Transverse colon (tissue), 4 donors: ENCODE results near the gene OR2AJ1. TPM values are rescaled to one million over a fixed set of nuclear protein-coding genes. Genes with fewer than 3 reads are reported as not detected.

ENCODE experiments used
- DNase-seq: peaks from one replicate; pipeline ENCODE4 v3.0.0-alpha.2; 2019
- H3K27ac ChIP-seq, 4 donors: fragments of 200-600 bp; sonication (generic); 2 replicates each; pipeline ENCODE4 v1.5.1; 2016 to 2018; ENCODE audit warnings: inconsistent platforms in 4 of 4
- H3K27me3 ChIP-seq: fragments of 200-600 bp; sonication (generic); 2 replicates; pipeline ENCODE4 v1.5.1; 2017; ENCODE audit warnings: inconsistent platforms
- H3K36me3 ChIP-seq, 4 donors: fragments of 200-600 bp; sonication (generic); 2 replicates each; pipeline ENCODE4 v1.5.1; 2017 to 2019; ENCODE audit warnings: inconsistent platforms in 4 of 4
- H3K4me1 ChIP-seq, 4 donors: fragments of 200-600 bp; sonication (generic); 2 replicates each; pipeline ENCODE4 v1.5.1; 2017 to 2020; ENCODE audit warnings: inconsistent platforms in 4 of 4
- H3K4me3 ChIP-seq, 4 donors: fragments of 200-600 bp; sonication (generic); 1 replicate in 1 of 4; 2 replicates in 3 of 4; pipeline versions ENCODE4 v1.5.1 to v1.6.1; 2017 to 2019; ENCODE audit warnings: inconsistent platforms in 4 of 4
- H3K9me3 ChIP-seq, 2 donors: fragments of 200-600 bp; sonication (generic); 2 replicates each; pipeline ENCODE4 v1.5.1; 2017 to 2019; ENCODE audit warnings: inconsistent platforms in 2 of 2
- EP300 ChIP-seq: sonication (generic); formaldehyde crosslinking; IDR thresholded peaks from one replicate; pipeline ENCODE4 v1.6.1; 2017; ENCODE audit warnings: antibody characterized with exemption, low read depth
- POLR2A ChIP-seq: fragments of 450-650 bp; IDR thresholded peaks from one replicate; pipeline ENCODE4 v1.6.1; 2016; ENCODE audit warnings: antibody characterized with exemption, mild to moderate bottlenecking, moderate library complexity
- POLR2AphosphoS5 ChIP-seq, 3 donors: sonication (generic); formaldehyde crosslinking; IDR thresholded peaks; one replicate each; pipeline ENCODE4 v1.6.1; 2016; ENCODE audit warnings: antibody characterized with exemption in 3 of 3
- WGBS, 2 donors: methylation state at CpG; one replicate each; pipeline ENCODE4 v1.1.5; 2018; ENCODE audit warnings: low coverage in 1 of 2; 5-methylcytosine and 5-hydroxymethylcytosine counted together
- in situ Hi-C, 4 donors: fragments of 200-750 bp; cut with MboI; loops; one replicate each; pipeline versions ENCODE4 v1.15.0 to v1.15.1; 2017; ENCODE audit warnings: low sequenced_read_pairs in 3 of 4, low pct_ligation_motif_present in 1 of 4, low pct_unique_long_range_greater_than_20kb in 1 of 4
- intact Hi-C: fragments of 100-400 bp; cut with DNase I; formaldehyde crosslinking; loops from one replicate; pipeline ENCODE4 v1.15.1; 2023; ENCODE audit warnings: low total_unique reads
- total RNA-seq, 4 donors: library from RNA; depleted of rRNA; stranded (reverse); fragments of >200 nt; gene quantifications; one replicate each; pipeline ENCODE4 v1.1.0, GENCODE V29; 2016
- TF ChIP-seq, protein P1 (sequence below), 5 experiments: fragments of 200-600 bp in 3 of 5; fragments of 450-650 bp in 2 of 5; sonication (generic) in 3 of 5; IDR thresholded peaks; 1 replicate in 2 of 5; 2 replicates in 3 of 5; pipeline ENCODE4 v1.5.1; 2016 to 2017; ENCODE audit warnings: antibody characterized with exemption in 5 of 5, inconsistent platforms in 3 of 5, mild to moderate bottlenecking in 2 of 5, moderate library complexity in 1 of 5

Gene OR2AJ1
- total RNA-seq, 4 donors from 2014 or later: not detected

DNA sequence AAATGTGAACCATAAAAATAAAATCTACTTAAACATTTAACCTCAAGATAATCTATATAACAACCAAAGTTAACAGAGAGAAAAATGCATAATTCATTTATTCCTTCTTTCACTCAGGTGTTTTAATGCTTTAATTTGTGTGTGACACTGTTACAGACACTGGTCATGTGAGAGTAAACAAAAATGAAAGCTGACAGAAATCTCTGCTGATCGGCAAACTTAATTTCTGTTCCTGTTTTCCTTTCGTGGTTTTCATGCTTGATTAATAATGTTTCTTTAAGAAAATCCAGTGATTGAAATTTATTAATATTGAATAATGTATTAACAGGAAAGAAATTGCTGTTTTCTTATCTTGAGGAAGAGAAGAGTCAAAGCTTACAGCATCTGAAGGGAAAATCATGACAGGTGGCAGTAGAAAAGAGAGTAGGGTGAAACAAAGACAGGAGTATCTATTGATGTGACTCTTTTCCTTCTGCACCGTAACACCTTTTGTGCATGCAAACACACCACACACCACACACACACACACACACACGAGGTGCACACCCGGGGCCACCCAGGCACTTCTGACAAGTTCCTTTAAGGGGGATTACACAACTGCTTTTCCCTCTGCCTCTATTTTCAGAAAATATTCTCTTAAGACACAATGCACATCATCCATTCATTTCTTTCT, 42.0 kb downstream of the OR2AJ1 start:
- no peak for DNase-seq
- Histone ChIP-seq H3K4me3 (no peak overlapping the region), H3K9me3 (no peaks in the 10 kb centered on the region), H3K27ac (no peak overlapping the region), H3K27me3 (no peaks in the 10 kb centered on the region), H3K36me3 (no peaks in the 10 kb centered on the region), H3K4me1 (no peaks in the 10 kb centered on the region)
- no peak for TF ChIP-seq EP300
- TF ChIP-seq, protein P1, sequence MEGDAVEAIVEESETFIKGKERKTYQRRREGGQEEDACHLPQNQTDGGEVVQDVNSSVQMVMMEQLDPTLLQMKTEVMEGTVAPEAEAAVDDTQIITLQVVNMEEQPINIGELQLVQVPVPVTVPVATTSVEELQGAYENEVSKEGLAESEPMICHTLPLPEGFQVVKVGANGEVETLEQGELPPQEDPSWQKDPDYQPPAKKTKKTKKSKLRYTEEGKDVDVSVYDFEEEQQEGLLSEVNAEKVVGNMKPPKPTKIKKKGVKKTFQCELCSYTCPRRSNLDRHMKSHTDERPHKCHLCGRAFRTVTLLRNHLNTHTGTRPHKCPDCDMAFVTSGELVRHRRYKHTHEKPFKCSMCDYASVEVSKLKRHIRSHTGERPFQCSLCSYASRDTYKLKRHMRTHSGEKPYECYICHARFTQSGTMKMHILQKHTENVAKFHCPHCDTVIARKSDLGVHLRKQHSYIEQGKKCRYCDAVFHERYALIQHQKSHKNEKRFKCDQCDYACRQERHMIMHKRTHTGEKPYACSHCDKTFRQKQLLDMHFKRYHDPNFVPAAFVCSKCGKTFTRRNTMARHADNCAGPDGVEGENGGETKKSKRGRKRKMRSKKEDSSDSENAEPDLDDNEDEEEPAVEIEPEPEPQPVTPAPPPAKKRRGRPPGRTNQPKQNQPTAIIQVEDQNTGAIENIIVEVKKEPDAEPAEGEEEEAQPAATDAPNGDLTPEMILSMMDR (IDR thresholded peaks at IDR 0.05): no peak
- TF ChIP-seq POLR2A: no peak
- no peak for TF ChIP-seq POLR2AphosphoS5 (IDR thresholded peaks at IDR 0.05)
- WGBS, 2 donors: 57 to 58% methylated on average over 5 of the region's 5 CpGs
- in situ Hi-C loops (no loop called here), intact Hi-C loops (no loop called here)

Other genes with a start within 250 kb of the OR2AJ1 start
- gene OR13G1, start 245.2 kb upstream of the OR2AJ1 start, total RNA-seq: not detected
- not detected for gene OR6F1, start 208.2 kb upstream of the OR2AJ1 start, total RNA-seq
- gene OR14K1, start 186.3 kb upstream of the OR2AJ1 start, total RNA-seq: 1 to 10 TPM in 1 of 4 donors, under 1 TPM in 1, not detected in 2; 0.82 to 1.4 TPM
- gene OR14A2, start 176.7 kb upstream of the OR2AJ1 start, total RNA-seq: not detected
- gene OR1C1, start 164.3 kb upstream of the OR2AJ1 start, total RNA-seq: not detected
- not detected for gene OR14A16, start 100.8 kb upstream of the OR2AJ1 start, total RNA-seq
- gene OR11L1, start 83.0 kb upstream of the OR2AJ1 start, total RNA-seq: not detected
- gene TRIM58, start 67.7 kb upstream of the OR2AJ1 start, total RNA-seq: 10 to 100 TPM in 1 of 4 donors, 1 to 10 TPM in 2, not detected in 1; 2.0 to 10.8 (median 7.0) TPM
- gene OR2W3, start 29.3 kb upstream of the OR2AJ1 start, total RNA-seq: 1 to 10 TPM in 1 of 4 donors, under 1 TPM in 1, not detected in 2; 0.68 to 5.4 TPM
- not detected for gene OR2T8, start 4.6 kb upstream of the OR2AJ1 start, total RNA-seq
- gene OR2L8, start 24.0 kb downstream of the OR2AJ1 start, total RNA-seq: not detected
- gene OR2AK2, start 40.3 kb downstream of the OR2AJ1 start, total RNA-seq: not detected
- gene OR2L5, start 88.8 kb downstream of the OR2AJ1 start, total RNA-seq: under 1 TPM in 1 of 4 donors, not detected in 3; 0.32 TPM
- gene OR2L2, start 105.2 kb downstream of the OR2AJ1 start, total RNA-seq: 1 to 10 TPM in 1 of 4 donors, under 1 TPM in 1, not detected in 2; 0.16 to 1.5 TPM
- not detected for gene OR2L3, start 121.9 kb downstream of the OR2AJ1 start, total RNA-seq
- gene OR2L13, start 170.3 kb downstream of the OR2AJ1 start, total RNA-seq: not detected
- not detected for gene OR2M5, start 220.3 kb downstream of the OR2AJ1 start, total RNA-seq
- gene OR2M2, start 249.9 kb downstream of the OR2AJ1 start, total RNA-seq: not detected